Ishikawa (cell line): ENCODE measurements around the gene BABAM2.

ENCODE experiments used
- CREB1 ChIP-seq: IDR thresholded peaks from 2 replicates; pipeline ENCODE4 v1.6.1; 2012; ENCODE audit warnings: low read depth
- EGR1 ChIP-seq: IDR thresholded peaks from 2 replicates; pipeline ENCODE4 v1.6.1; 2012
- EP300 ChIP-seq: IDR thresholded peaks from 2 replicates; pipeline ENCODE4 v1.6.1; 2012; ENCODE audit warnings: borderline replicate concordance
- FOXM1 ChIP-seq: IDR thresholded peaks from 2 replicates; pipeline ENCODE4 v1.6.1; 2012; ENCODE audit warnings: low read depth, borderline replicate concordance
- NFIC ChIP-seq: IDR thresholded peaks from 2 replicates; pipeline ENCODE4 v1.6.1; 2012
- RAD21 ChIP-seq: IDR thresholded peaks from 2 replicates; pipeline ENCODE4 v1.6.1; 2012; ENCODE audit warnings: low read depth
- REST ChIP-seq: IDR thresholded peaks from 2 replicates; pipeline ENCODE4 v1.6.1; 2012; ENCODE audit warnings: low read depth, mild to moderate bottlenecking
- TAF1 ChIP-seq: IDR thresholded peaks from 2 replicates; pipeline ENCODE4 v1.6.1; 2012; ENCODE audit warnings: low read depth, mild to moderate bottlenecking
- TCF12 ChIP-seq: IDR thresholded peaks from 2 replicates; pipeline ENCODE4 v1.6.1; 2012; ENCODE audit warnings: low read depth
- TEAD4 ChIP-seq: IDR thresholded peaks from 2 replicates; pipeline ENCODE4 v1.6.1; 2012
- YY1 ChIP-seq: IDR thresholded peaks from 2 replicates; pipeline ENCODE4 v1.6.1; 2012; ENCODE audit warnings: low read depth
- TF ChIP-seq, protein P1 (sequence below): IDR thresholded peaks from 2 replicates; pipeline ENCODE4 v1.6.1; 2012
- TF ChIP-seq, protein P2 (sequence below): IDR thresholded peaks from 2 replicates; pipeline ENCODE4 v1.6.1; 2012

GRCh38 chr2:28182348-28182747 lies 291.8 kb downstream of the BABAM2 start:
- TF ChIP-seq FOXM1 = no peak
- TF ChIP-seq TCF12 = no peak
- no peak for TF ChIP-seq EGR1
- TF ChIP-seq REST = no peak
- TF ChIP-seq CREB1 = no peak
- TF ChIP-seq, protein P1, sequence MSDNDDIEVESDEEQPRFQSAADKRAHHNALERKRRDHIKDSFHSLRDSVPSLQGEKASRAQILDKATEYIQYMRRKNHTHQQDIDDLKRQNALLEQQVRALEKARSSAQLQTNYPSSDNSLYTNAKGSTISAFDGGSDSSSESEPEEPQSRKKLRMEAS = no peak
- no peak for TF ChIP-seq TEAD4
- no peak for TF ChIP-seq EP300
- TF ChIP-seq NFIC = no peak
- TF ChIP-seq YY1 = no peak
- no peak for TF ChIP-seq TAF1
- TF ChIP-seq RAD21 = no peak
- TF ChIP-seq, protein P2, sequence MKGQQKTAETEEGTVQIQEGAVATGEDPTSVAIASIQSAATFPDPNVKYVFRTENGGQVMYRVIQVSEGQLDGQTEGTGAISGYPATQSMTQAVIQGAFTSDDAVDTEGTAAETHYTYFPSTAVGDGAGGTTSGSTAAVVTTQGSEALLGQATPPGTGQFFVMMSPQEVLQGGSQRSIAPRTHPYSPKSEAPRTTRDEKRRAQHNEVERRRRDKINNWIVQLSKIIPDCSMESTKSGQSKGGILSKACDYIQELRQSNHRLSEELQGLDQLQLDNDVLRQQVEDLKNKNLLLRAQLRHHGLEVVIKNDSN = no peak
